GM18858 (cell line): ENCODE measurements around the gene TENT5C.

Experiments
- ATAC-seq: cut with Tn5 transposase; IDR thresholded peaks from one replicate; pipeline ENCODE4 v1.9.1; 2021; ENCODE audit not compliant: unreplicated experiment

Gene TENT5C

GRCh38 chr1:117572546-117572945 is 33.3 kb upstream of the TENT5C start:
- ATAC-seq = no peak

- ATAC-seq = no peak
Measured at GRCh38 chr1:117573386-117574023, 32.3 kb upstream of the TENT5C start.

GRCh38 chr1:117574161-117574835 is 31.6 kb upstream of the TENT5C start:
- no peak for ATAC-seq

DNA sequence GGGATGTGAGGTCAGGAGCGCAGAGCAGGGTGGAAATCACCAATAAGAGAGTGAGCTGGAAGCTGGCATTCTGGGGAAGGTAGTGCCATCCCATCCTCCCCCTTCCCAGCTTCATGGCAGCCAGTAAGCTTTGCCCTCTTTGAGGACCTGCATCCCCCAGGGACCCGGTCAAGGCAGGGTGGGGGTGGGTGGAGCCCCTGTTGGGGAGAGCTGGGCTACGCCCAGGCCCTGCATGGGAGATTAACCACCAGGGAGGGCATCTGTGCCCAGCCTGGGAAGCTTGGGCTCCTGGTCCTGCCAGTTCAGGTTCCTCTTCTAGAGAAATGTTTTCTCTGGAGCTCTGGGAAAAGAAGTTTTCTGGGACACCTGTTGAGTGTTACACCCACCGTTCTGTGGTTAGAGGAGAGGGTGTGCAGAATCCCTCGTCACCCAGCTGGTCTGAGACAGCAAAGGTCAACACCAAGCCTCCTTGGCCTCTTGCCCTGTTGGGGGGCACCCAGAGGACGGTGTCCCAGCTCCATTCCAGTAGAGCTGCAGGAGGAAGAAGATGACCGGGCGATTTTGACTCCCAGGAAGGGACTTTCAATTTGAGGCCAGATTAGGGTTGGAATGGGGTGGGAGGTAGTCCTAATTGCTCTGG is 30.1 kb upstream of the TENT5C start:
- ATAC-seq = no peak

DNA sequence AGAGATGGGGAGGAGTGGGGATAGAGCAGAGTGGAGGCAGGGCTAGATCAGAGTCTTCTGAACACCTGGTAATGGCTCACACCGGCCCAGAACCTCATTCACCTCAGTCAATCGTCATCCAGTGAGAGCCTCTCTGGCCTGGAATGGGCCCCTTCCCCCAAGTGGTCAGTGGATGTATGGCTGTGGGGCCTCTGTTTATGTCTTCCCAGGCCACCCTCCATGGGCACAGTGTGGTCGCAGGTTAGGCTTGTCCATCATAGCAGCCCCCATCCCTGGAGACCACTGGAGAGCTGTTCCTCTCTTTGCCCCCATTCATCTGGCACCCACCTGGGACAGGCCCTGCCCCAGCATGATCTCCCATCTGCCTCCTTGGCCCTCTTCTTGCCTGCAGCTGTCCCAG is 29.6 kb upstream of the TENT5C start:
- ATAC-seq = no peak

GRCh38 chr1:117577191-117577885 is 28.5 kb upstream of the TENT5C start:
- ATAC-seq = no peak

GRCh38 chr1:117578466-117578865 is 27.4 kb upstream of the TENT5C start:
- ATAC-seq = no peak

GRCh38 chr1:117579221-117579906 is 26.5 kb upstream of the TENT5C start:
- no peak for ATAC-seq

GRCh38 chr1:117580436-117580835 is 25.4 kb upstream of the TENT5C start:
- no peak for ATAC-seq

DNA sequence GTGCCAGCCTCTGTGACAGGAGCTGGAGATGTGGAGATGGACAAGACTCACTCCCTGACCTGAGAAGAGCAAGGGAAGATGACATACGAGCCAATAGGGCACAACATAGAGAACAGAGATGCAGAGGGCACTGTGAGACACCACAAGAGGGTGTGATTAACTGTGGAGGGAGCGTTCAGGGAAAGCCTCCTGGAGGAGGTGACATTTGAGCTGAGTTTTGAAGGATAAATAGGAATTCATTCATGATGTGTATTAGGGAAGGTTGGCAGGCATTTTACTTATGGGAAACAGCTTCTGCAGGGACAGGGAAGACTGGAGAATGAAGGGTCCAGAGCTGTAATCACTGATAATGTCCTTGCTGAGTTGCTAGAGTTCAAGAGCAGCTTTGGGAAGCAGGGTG is 25.0 kb upstream of the TENT5C start:
- no peak for ATAC-seq

DNA sequence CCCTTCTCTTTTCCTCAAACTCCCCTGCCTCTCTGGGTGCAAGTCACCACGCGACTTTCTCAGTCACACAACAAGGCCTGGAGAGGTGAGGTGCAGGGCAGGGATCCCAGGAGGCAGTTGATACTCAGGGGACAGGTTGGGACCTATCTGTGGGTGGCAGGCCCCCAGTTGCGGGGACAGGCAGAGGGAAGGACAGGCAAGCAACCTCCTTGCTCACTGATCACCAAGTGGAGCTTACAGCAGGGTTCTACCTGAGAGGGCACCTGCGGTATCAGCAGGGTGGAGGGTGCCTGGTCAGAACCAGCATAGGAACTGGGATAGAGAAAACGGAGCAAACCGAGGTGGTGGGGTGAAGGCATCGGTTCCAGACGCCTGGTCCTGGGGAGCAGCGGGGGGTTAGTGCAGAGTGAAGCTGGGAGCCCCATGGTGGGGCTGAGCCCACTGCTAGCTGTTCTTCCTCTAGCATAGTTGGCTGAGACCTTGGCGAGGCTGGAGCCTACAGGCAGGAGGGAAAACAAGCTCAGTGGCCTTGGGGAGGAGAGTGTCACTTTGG is 24.4 kb upstream of the TENT5C start:
- no peak for ATAC-seq

GRCh38 chr1:117582451-117582850 is 23.4 kb upstream of the TENT5C start:
- no peak for ATAC-seq

GRCh38 chr1:117583247-117583646 is 22.6 kb upstream of the TENT5C start:
- no peak for ATAC-seq

DNA sequence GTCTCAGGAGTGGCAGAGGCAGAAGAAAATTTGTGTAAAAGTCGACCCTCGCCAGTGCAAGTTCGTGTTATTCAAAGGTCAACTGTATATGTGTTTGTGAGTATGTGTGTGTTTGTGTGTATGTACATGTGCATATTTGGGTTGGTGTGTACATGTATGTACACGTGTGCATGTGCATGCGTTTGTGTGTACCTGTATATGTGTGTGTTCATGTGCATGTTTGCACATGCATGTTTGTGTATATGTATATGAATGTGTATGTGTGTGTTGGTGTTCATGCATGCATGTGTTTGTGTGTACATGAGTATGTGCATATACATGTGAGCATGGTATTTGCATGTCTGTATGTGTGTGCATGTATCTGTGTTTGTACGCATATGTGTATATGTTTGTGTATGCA is 21.7 kb upstream of the TENT5C start:
- ATAC-seq = no peak

DNA sequence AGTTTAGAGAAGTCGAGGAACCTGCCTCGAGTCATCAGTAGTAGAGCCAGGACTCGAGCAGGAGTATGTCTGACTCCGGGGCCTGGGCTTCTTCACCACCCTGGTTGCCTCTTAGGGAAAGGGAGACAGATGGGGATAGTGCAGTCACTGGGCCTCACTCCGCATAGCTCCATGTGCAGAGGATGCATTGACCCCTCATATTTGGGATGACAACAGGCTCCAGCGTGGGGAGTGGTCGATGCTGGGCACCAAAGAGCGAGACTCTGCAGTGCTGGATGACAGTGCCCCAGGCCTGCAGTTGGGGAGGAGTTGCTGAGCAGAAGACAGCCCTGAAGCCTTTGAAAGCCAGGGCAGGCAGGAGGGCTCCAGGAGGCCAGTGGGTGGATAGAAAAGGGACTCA is 20.8 kb upstream of the TENT5C start:
- no peak for ATAC-seq

DNA sequence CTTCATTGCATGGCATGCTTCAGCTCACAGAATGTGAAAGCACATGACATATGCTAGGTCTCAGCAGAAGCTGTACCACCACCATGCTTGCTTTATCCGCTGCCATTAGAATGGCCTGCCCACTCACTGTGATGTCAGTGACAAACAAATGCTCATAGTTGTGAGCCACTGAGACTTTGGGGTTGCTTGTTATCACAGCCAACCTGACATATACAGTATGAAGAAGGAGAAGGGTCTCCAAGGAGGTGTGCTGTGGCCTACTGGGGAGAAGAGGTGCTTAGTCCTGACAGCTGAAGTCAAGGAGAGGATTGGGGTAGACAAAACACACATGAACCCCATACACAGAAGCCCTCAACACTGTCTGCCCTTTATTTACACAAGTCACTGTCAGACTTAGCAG is 19.5 kb upstream of the TENT5C start:
- no peak for ATAC-seq

DNA sequence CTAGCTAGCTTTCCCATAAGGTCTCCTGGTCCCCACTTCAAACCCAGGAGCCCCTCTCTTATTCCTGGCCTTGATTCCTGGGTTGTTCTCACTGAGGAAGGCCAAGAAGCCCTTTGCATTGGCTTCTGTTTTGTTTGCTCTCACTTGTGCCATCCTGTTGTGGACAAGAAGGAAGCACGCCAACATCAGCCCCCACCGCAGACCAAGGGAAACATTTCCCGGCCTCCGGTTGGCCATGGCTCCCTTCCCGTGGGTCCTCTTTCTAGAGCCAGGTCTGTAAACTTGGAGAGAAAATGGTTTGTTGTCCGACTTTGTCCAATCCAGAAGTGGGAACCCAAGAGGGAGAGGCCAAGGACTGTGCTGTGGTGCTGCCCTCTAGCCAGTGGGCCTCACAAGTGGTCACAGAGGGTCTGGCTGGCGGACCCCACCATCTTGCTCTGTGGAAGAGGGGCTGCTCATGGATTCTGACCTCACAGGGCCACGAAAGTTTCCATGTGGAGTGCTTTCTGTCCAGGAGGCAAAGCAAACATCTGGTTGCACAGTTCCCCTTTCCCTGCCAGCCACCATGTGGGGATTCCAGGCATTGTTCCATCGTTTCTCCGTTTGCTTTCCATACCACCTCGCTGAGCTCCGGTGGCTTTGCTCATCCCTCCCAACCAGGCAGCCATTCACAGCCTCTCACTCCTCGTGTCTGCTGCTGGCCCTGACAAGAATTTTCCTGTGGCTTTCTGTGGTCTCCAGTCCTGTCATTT is 18.9 kb upstream of the TENT5C start:
- ATAC-seq = no peak

DNA sequence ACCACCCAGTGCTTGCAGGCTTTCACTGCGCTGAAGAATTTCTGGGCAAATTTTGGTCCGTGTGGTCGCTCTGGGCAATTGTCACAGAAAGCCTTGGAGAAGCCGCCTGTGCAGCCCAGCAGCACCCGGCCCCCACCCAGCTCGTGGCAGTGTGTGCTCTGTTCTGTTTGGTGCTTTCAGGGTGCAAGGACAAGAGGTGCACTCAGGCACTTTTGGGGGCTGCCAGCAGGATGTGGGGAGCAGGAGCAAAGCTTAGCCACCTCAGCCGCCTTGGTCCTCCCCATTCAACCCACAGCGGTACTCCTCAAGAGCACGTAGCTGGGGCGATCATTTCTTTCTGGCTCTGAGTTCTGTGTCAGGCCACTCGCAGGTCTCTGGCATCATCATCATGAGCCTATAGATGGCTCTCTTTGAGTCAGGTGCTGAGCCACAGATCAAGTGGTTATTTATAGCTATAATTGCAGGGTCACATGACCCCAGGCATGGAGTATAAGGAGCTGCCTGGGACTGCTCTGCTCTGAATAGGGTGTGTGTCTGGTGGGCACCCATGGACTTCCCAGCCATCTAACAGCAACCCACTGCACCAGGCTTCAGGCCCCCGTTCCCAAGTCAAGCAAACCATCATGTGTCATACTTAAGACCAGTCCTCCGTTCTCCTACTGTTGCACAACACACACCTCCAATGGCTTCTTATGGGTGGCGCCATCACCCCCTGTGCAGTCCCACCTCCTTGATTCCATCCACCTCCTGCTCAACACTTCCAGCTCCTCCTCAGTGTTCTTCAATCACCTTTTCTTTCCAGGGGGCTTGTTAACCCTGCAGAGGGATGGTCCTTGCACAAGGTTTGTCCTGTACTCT is 18.1 kb upstream of the TENT5C start:
- no peak for ATAC-seq

- ATAC-seq = no peak
Measured at GRCh38 chr1:117589544-117589943, 16.3 kb upstream of the TENT5C start.
